H9 (cell line): ENCODE data around the gene SP5. TPM values are rescaled to one million over a fixed set of nuclear protein-coding genes. Genes with fewer than 3 reads are reported as not detected.
A peak's percentile ranks its signal among the peaks of the same experiment; 100 is the strongest.

Experiments used
- DNase-seq: peaks from one replicate; pipeline ENCODE4 v3.0.0-alpha.2; 2017
- H2AFZ ChIP-seq: one replicate; pipeline ENCODE4 v1.6.1; 2013; ENCODE audit warnings: mild to moderate bottlenecking, low read length, control low read depth, moderate library complexity
- H2AK5ac ChIP-seq: 2 replicates; pipeline ENCODE4 v1.6.1; 2013; ENCODE audit warnings: low read length, control low read depth, mixed read lengths; ENCODE audit not compliant: insufficient read length
- H2BK120ac ChIP-seq: one replicate; pipeline ENCODE4 v1.6.1; 2013; ENCODE audit warnings: low read depth, mild to moderate bottlenecking, low read length, control low read depth, inconsistent platforms; ENCODE audit not compliant: poor library complexity, severe bottlenecking
- H2BK12ac ChIP-seq: 2 replicates; pipeline ENCODE4 v1.6.1; 2013; ENCODE audit warnings: low read length, control low read depth, mixed read lengths, low read depth; ENCODE audit not compliant: insufficient read length
- H2BK15ac ChIP-seq: 2 replicates; pipeline ENCODE4 v1.6.1; 2013; ENCODE audit warnings: low read depth, low read length, control low read depth
- H2BK20ac ChIP-seq: one replicate; pipeline ENCODE4 v1.6.1; 2013; ENCODE audit warnings: low read depth, mild to moderate bottlenecking, low read length, control low read depth, inconsistent platforms; ENCODE audit not compliant: poor library complexity, severe bottlenecking
- H2BK5ac ChIP-seq: 2 replicates; pipeline ENCODE4 v1.6.1; 2013; ENCODE audit warnings: low read length, control low read depth, mixed read lengths; ENCODE audit not compliant: insufficient read length
- H3K14ac ChIP-seq: 2 replicates; pipeline ENCODE4 v1.6.1; 2013; ENCODE audit warnings: low read length, control low read depth; ENCODE audit not compliant: insufficient read depth
- H3K18ac ChIP-seq: 2 replicates; pipeline ENCODE4 v1.6.1; 2013; ENCODE audit warnings: low read depth, mild to moderate bottlenecking, mixed read lengths, low read length, control low read depth; ENCODE audit not compliant: insufficient read length
- H3K23ac ChIP-seq: 2 replicates; pipeline ENCODE4 v1.6.1; 2013; ENCODE audit warnings: low read length, control low read depth, mixed read lengths, low read depth; ENCODE audit not compliant: insufficient read length
- H3K23me2 ChIP-seq: 2 replicates; pipeline ENCODE4 v1.6.1; 2013; ENCODE audit warnings: low read depth, mild to moderate bottlenecking, mixed read lengths, low read length, control low read depth; ENCODE audit not compliant: insufficient read length, poor library complexity, severe bottlenecking
- H3K27ac ChIP-seq: 2 replicates; pipeline ENCODE4 v1.5.1; 2013; ENCODE audit warnings: low read length, control low read depth, mixed read lengths, low read depth; ENCODE audit not compliant: insufficient read length
- H3K27me3 ChIP-seq: 2 replicates; pipeline ENCODE4 v1.6.1; 2013; ENCODE audit warnings: low read length, control low read depth, inconsistent platforms; ENCODE audit not compliant: insufficient read depth
- H3K4ac ChIP-seq: 2 replicates; pipeline ENCODE4 v1.6.1; 2013; ENCODE audit warnings: low read depth, mild to moderate bottlenecking, control low read depth, inconsistent platforms, low read length, moderate library complexity
- H3K4me1 ChIP-seq: 2 replicates; pipeline ENCODE4 v1.6.1; 2013; ENCODE audit warnings: low read length, control low read depth, inconsistent platforms; ENCODE audit not compliant: insufficient read depth
- H3K4me2 ChIP-seq: 2 replicates; pipeline ENCODE4 v1.6.1; 2013; ENCODE audit warnings: low read length, control low read depth, mixed read lengths; ENCODE audit not compliant: insufficient read length, insufficient read depth
- H3K56ac ChIP-seq: 2 replicates; pipeline ENCODE4 v1.6.1; 2013; ENCODE audit warnings: low read depth, mild to moderate bottlenecking, mixed read lengths, low read length, control low read depth; ENCODE audit not compliant: insufficient read length
- H3K79me1 ChIP-seq: 2 replicates; pipeline ENCODE4 v1.6.1; 2013; ENCODE audit warnings: low read depth, mild to moderate bottlenecking, moderate library complexity, low read length, control low read depth, inconsistent platforms; ENCODE audit not compliant: insufficient read depth, poor library complexity, severe bottlenecking
- H3K79me2 ChIP-seq: 2 replicates; pipeline ENCODE4 v1.6.1; 2013; ENCODE audit warnings: low read length, control low read depth, inconsistent platforms; ENCODE audit not compliant: insufficient read depth
- H3K9ac ChIP-seq: 2 replicates; pipeline ENCODE4 v1.6.1; 2013; ENCODE audit warnings: low read length, control low read depth, mixed read lengths; ENCODE audit not compliant: insufficient read length; ENCODE audit errors: extremely low read depth
- H3K9me3 ChIP-seq: one replicate; pipeline ENCODE4 v1.6.1; 2013; ENCODE audit warnings: low read depth, low read length, inconsistent platforms; ENCODE audit not compliant: control insufficient read depth
- H3T11ph ChIP-seq: one replicate; pipeline ENCODE4 v1.6.1; 2013; ENCODE audit warnings: mild to moderate bottlenecking, low read length, control low read depth, inconsistent platforms
- H4K20me1 ChIP-seq: one replicate; pipeline ENCODE4 v1.6.1; 2013; ENCODE audit not compliant: control insufficient read depth, insufficient read length, insufficient read depth
- H4K5ac ChIP-seq: 2 replicates; pipeline ENCODE4 v1.6.1; 2013; ENCODE audit warnings: low read depth, mild to moderate bottlenecking, mixed read lengths, low read length, control low read depth; ENCODE audit not compliant: insufficient read length
- H4K8ac ChIP-seq: replicated peaks from 2 replicates; pipeline ENCODE4 v1.6.1; 2013; ENCODE audit warnings: low read length, control low read depth, mixed read lengths, low read depth; ENCODE audit not compliant: insufficient read length
- H4K91ac ChIP-seq: 2 replicates; pipeline ENCODE4 v1.6.1; 2013; ENCODE audit warnings: low read depth, mild to moderate bottlenecking, moderate library complexity, mixed read lengths, low read length, control low read depth; ENCODE audit not compliant: insufficient read length
- H3K27ac Mint-ChIP-seq, 3 experiments: 2 replicates in 2 of 3; 3 replicates in 1 of 3; pipeline ENCODE4 v1.8.0; 2020 to 2021; ENCODE audit warnings: mixed read lengths in 3 of 3, mild to moderate bottlenecking in 1 of 3, moderate library complexity in 1 of 3
- H3K27me3 Mint-ChIP-seq: 2 replicates; pipeline ENCODE4 v1.8.0; 2021; ENCODE audit warnings: low read depth, mild to moderate bottlenecking, moderate library complexity, mixed read lengths
- H3K36me3 Mint-ChIP-seq, 3 experiments: 2 replicates in 2 of 3; 3 replicates in 1 of 3; pipeline ENCODE4 v1.8.0; 2020 to 2021; ENCODE audit warnings: low read depth in 3 of 3, mixed read lengths in 3 of 3; ENCODE audit not compliant: insufficient read depth in 1 of 3
- H3K4me1 Mint-ChIP-seq, 2 experiments: 2 replicates each; pipeline ENCODE4 v1.8.0; 2020; ENCODE audit warnings: mixed read lengths in 2 of 2
- H3K4me3 Mint-ChIP-seq, 2 experiments: 2 replicates in 1 of 2; 3 replicates in 1 of 2; pipeline ENCODE4 v1.8.0; 2020 to 2021; ENCODE audit warnings: mild to moderate bottlenecking in 2 of 2, mixed read lengths in 2 of 2, moderate library complexity in 1 of 2
- H3K9me3 Mint-ChIP-seq, 2 experiments: 2 replicates in 1 of 2; 3 replicates in 1 of 2; pipeline ENCODE4 v1.8.0; 2020; ENCODE audit warnings: mild to moderate bottlenecking in 2 of 2, mixed read lengths in 2 of 2, moderate library complexity in 1 of 2
- WGBS: extraction: QIAGEN DNeasy Blood & Tissue Kit; methylation state at CpG from one replicate; pipeline ENCODE4 v1.1.7; 2013; ENCODE audit warnings: missing lambda C conversion rate, low lambda C conversion rate, mixed read lengths; ENCODE audit not compliant: insufficient read length; ENCODE audit errors: extremely low coverage; 5-methylcytosine and 5-hydroxymethylcytosine counted together
- total RNA-seq: library from RNA; stranded (reverse); gene quantifications from 2 replicates; pipeline ENCODE4 v1.2.1, GENCODE V29; 2021
- TF ChIP-seq, protein P1 (sequence below): fragments of 200-600 bp; sonication (generic); conservative IDR thresholded peaks from 3 replicates; pipeline ENCODE4 v1.8.0; 2021; ENCODE audit warnings: antibody characterized with exemption, mild to moderate bottlenecking

The SP5 gene
- total RNA-seq, 1 experiment from 2014 or later, result 1.7 TPM

DNA sequence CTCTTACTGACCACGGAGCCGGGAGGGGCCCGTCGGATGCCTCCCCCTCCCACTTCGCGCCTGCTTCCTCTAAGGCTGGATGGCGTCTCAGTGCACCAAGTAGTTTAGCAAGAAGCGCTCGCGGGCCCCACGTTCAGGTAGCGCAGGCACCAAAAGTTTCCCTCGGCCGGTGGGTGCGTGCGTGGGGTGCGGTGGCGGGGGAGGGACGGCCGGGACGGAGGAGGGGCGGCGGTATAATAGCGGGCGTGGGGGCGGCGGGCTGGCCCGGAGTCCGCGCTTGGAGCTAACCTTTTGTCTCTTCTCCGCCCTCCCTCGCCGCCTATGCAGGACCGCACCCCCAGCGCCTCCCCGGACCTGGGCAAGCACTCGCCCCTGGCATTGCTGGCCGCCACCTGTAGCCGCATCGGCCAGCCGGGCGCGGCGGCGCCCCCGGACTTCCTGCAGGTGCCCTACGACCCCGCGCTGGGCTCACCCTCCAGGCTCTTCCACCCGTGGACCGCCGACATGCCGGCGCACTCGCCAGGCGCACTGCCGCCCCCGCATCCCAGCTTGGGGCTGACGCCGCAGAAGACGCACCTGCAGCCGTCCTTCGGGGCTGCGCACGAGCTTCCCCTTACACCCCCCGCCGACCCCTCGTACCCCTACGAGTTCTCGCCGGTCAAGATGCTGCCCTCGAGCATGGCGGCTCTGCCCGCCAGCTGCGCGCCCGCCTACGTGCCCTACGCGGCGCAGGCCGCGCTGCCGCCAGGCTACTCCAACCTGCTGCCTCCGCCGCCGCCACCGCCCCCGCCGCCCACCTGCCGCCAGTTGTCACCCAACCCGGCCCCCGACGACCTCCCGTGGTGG, 1.0 kb downstream of the SP5 start:
- Histone ChIP-seq H4K5ac (no peak overlapping the region), H3K79me1 (no peaks in the 10 kb centered on the region), H3K27ac (no peak overlapping the region), H3K14ac (0 out of 2 replicates have a peak overlapping the region, but pooled peaks have one; percentile 34), H3K27me3 (peaks cover 61% of the 10 kb centered on the region), H2BK12ac (no peak overlapping the region), H4K8ac (no peak overlapping the region), H3K79me2 (no peaks in the 10 kb centered on the region), H3K9me3 (no peaks in the 10 kb centered on the region), H2BK120ac (no peak overlapping the region), H3K4ac (no peak overlapping the region), H4K91ac (no peak overlapping the region), H2BK15ac (no peak overlapping the region), H3K4me1 (no peaks in the 10 kb centered on the region), H3K23me2 (peaks cover 10% of the 10 kb centered on the region), H2BK5ac (no peak overlapping the region), H2BK20ac (no peak overlapping the region), H3K9ac (no peak overlapping the region), H4K20me1 (no peaks in the 10 kb centered on the region), H3K4me2 (peak overlapping the region; percentile 47), H2AK5ac (no peak overlapping the region), H3K18ac (no peak overlapping the region), H3K23ac (no peak overlapping the region), H2AFZ (no peak overlapping the region), H3T11ph (no peak overlapping the region), H3K56ac (no peak overlapping the region)
- whole genome bisulfite sequencing, result no CpG with 5 or more reads among the region's 95 CpGs
- peaks cover 98% of the 10 kb centered on the region for H3K27me3 Mint-ChIP-seq
- peak; percentile 56 for DNase-seq
- peak overlapping the region; percentile 53 to 81 for H3K4me3 Mint-ChIP-seq
- peaks cover 2 to 14% of the 10 kb centered on the region in 2 experiments; a peak in 3 of 5 replicates for H3K9me3 Mint-ChIP-seq
- peaks cover 38 to 43% of the 10 kb centered on the region in 2 experiments for H3K4me1 Mint-ChIP-seq
- TF ChIP-seq, protein P1, sequence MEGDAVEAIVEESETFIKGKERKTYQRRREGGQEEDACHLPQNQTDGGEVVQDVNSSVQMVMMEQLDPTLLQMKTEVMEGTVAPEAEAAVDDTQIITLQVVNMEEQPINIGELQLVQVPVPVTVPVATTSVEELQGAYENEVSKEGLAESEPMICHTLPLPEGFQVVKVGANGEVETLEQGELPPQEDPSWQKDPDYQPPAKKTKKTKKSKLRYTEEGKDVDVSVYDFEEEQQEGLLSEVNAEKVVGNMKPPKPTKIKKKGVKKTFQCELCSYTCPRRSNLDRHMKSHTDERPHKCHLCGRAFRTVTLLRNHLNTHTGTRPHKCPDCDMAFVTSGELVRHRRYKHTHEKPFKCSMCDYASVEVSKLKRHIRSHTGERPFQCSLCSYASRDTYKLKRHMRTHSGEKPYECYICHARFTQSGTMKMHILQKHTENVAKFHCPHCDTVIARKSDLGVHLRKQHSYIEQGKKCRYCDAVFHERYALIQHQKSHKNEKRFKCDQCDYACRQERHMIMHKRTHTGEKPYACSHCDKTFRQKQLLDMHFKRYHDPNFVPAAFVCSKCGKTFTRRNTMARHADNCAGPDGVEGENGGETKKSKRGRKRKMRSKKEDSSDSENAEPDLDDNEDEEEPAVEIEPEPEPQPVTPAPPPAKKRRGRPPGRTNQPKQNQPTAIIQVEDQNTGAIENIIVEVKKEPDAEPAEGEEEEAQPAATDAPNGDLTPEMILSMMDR, result no peak
- no peak overlapping the region for H3K27ac Mint-ChIP-seq
- H3K36me3 Mint-ChIP-seq, result no peaks in the 10 kb centered on the region; a peak in 1 of 7 replicates
